Liver (tissue), 9 donors: Measurements from ENCODE around the gene CD19. TPM values are rescaled to one million over a fixed set of nuclear protein-coding genes. Genes with fewer than 3 reads are reported as not detected.

Source experiments
- DNase-seq: peaks from one replicate; pipeline ENCODE4 v3.0.0-alpha.2; 2017; ENCODE audit warnings: low spot score
- H3K27ac ChIP-seq, 2 donors: one replicate each; pipeline ENCODE4 v1.7.0; 2013; ENCODE audit warnings: inconsistent platforms in 2 of 2, low read length in 2 of 2, control low read depth in 1 of 2, low read depth in 1 of 2, mild to moderate bottlenecking in 1 of 2
- H3K27me3 ChIP-seq, 4 donors: one replicate each; pipeline versions ENCODE4 v1.6.1 to v1.7.0; 2013; ENCODE audit warnings: low read length in 3 of 4, inconsistent platforms in 1 of 4, mild to moderate bottlenecking in 1 of 4, moderate library complexity in 1 of 4; ENCODE audit not compliant: control insufficient read depth in 4 of 4, insufficient read depth in 4 of 4
- H3K36me3 ChIP-seq, 4 donors: one replicate each; pipeline versions ENCODE4 v1.6.1 to v1.7.0; 2013; ENCODE audit warnings: low read length in 3 of 4, mild to moderate bottlenecking in 3 of 4, low read depth in 1 of 4, moderate library complexity in 1 of 4; ENCODE audit not compliant: control insufficient read depth in 4 of 4, insufficient read depth in 3 of 4
- H3K4me1 ChIP-seq, 4 donors: one replicate each; pipeline versions ENCODE4 v1.6.1 to v1.7.0; 2013; ENCODE audit warnings: low read length in 3 of 4, mild to moderate bottlenecking in 3 of 4, moderate library complexity in 1 of 4; ENCODE audit not compliant: control insufficient read depth in 4 of 4, insufficient read depth in 4 of 4
- H3K4me3 ChIP-seq, 3 donors: one replicate each; pipeline versions ENCODE4 v1.6.1 to v1.7.0; 2013; ENCODE audit warnings: low read length in 3 of 3, control low read depth in 1 of 3, low read depth in 1 of 3, mild to moderate bottlenecking in 1 of 3
- H3K9ac ChIP-seq, 2 donors: one replicate each; pipeline ENCODE4 v1.7.0; 2013; ENCODE audit warnings: low read length in 2 of 2, mild to moderate bottlenecking in 2 of 2, moderate library complexity in 2 of 2, control low read depth in 1 of 2, low read depth in 1 of 2
- H3K9me3 ChIP-seq, 4 donors: one replicate each; pipeline versions ENCODE4 v1.6.1 to v1.7.0; 2013; ENCODE audit warnings: low read length in 3 of 4; ENCODE audit not compliant: control insufficient read depth in 4 of 4
- CTCF ChIP-seq: fragments of 150-350 bp; IDR thresholded peaks from 2 replicates; pipeline ENCODE4 v1.5.1; 2017; ENCODE audit warnings: improper control_type of control experiment, low read depth, low read length; ENCODE audit not compliant: missing input control
- EGR1 ChIP-seq, 2 donors: IDR thresholded peaks; 2 replicates each; pipeline ENCODE4 v1.6.1; 2016 to 2018; ENCODE audit warnings: antibody characterized with exemption in 2 of 2, low read depth in 2 of 2
- FOXA1 ChIP-seq: IDR thresholded peaks from 2 replicates; pipeline ENCODE4 v1.6.1; 2016; ENCODE audit warnings: antibody characterized with exemption
- FOXA2 ChIP-seq: IDR thresholded peaks from 2 replicates; pipeline ENCODE4 v1.6.1; 2016; ENCODE audit warnings: antibody characterized with exemption
- GABPA ChIP-seq, 2 donors: IDR thresholded peaks in 1 of 2; conservative IDR thresholded peaks in 1 of 2; 2 replicates each; pipeline ENCODE4 v1.6.1; 2016; ENCODE audit warnings: antibody characterized with exemption in 2 of 2, mild to moderate bottlenecking in 1 of 2, moderate library complexity in 1 of 2
- HNF4A ChIP-seq, 2 donors: conservative IDR thresholded peaks; 2 replicates each; pipeline ENCODE4 v1.6.1; 2016; ENCODE audit warnings: antibody characterized with exemption in 2 of 2, mild to moderate bottlenecking in 2 of 2
- HNF4G ChIP-seq: IDR thresholded peaks from 2 replicates; pipeline ENCODE4 v1.6.1; 2016; ENCODE audit warnings: antibody characterized with exemption
- JUND ChIP-seq, 2 donors: IDR thresholded peaks; 2 replicates each; pipeline ENCODE4 v1.6.1; 2016; ENCODE audit warnings: antibody characterized with exemption in 2 of 2
- NR2F2 ChIP-seq: IDR thresholded peaks from 2 replicates; pipeline ENCODE4 v1.6.1; 2016; ENCODE audit warnings: antibody characterized with exemption
- RAD21 ChIP-seq, 2 donors: IDR thresholded peaks; 2 replicates each; pipeline ENCODE4 v1.6.1; 2016; ENCODE audit warnings: antibody characterized with exemption in 2 of 2, mild to moderate bottlenecking in 2 of 2
- RXRA ChIP-seq, 2 donors: IDR thresholded peaks; 2 replicates each; pipeline ENCODE4 v1.6.1; 2017 to 2018; ENCODE audit warnings: antibody characterized with exemption in 2 of 2, mild to moderate bottlenecking in 1 of 2
- SP1 ChIP-seq: IDR thresholded peaks from 2 replicates; pipeline ENCODE4 v1.6.1; 2018; ENCODE audit warnings: antibody characterized with exemption, mild to moderate bottlenecking
- TAF1 ChIP-seq: conservative IDR thresholded peaks from 2 replicates; pipeline ENCODE4 v1.6.1; 2016; ENCODE audit warnings: antibody characterized with exemption, mild to moderate bottlenecking
- YY1 ChIP-seq: IDR thresholded peaks from 2 replicates; pipeline ENCODE4 v1.6.1; 2016; ENCODE audit warnings: antibody characterized with exemption, mild to moderate bottlenecking
- WGBS: extraction: QIAGEN DNeasy Blood & Tissue Kit; methylation state at CpG from one replicate; pipeline ENCODE4 v1.1.7; 2013; 5-methylcytosine and 5-hydroxymethylcytosine counted together
- polyA plus RNA-seq, 2 donors: library from polyadenylated mRNA; stranded (reverse) in 1 of 2; unstranded in 1 of 2; fragments of 200-250 nt in 1 of 2; fragments of >200 nt in 1 of 2; fragmentation: Nextera tagmentation in 1 of 2; extraction: Ambion mirVana in 1 of 2; gene quantifications; one replicate each; pipeline versions ENCODE4 v1.2.1 to v1.2.3, GENCODE V29; 2013 to 2015
- total RNA-seq, 2 donors: library from RNA; depleted of rRNA; stranded (reverse); fragments of >200 nt; gene quantifications; one replicate each; pipeline ENCODE4 v1.2.3, GENCODE V29; 2014
- TF ChIP-seq, protein P1 (sequence below): IDR thresholded peaks from 2 replicates; pipeline ENCODE4 v1.6.1; 2016; ENCODE audit warnings: antibody characterized with exemption
- TF ChIP-seq, protein P2 (sequence below): IDR thresholded peaks from 2 replicates; pipeline ENCODE4 v1.6.1; 2016; ENCODE audit warnings: antibody characterized with exemption, mild to moderate bottlenecking
- TF ChIP-seq, protein P3 (sequence below): IDR thresholded peaks from 2 replicates; pipeline ENCODE4 v1.6.1; 2016; ENCODE audit warnings: antibody characterized with exemption
- TF ChIP-seq, protein P4 (sequence below): IDR thresholded peaks from 2 replicates; pipeline ENCODE4 v1.6.1; 2016; ENCODE audit warnings: antibody characterized with exemption
- donor health status: healthy.
- donor health status: healthy.
- donor health status: healthy.
- donor health status: healthy.
- donor health status: healthy.

The CD19 gene
- total and polyA plus RNA-seq, 4 donors = 0.08 to 1.2 (median 0.49) TPM

- Histone ChIP-seq H3K27me3 (no peaks in the 10 kb centered on the region), H3K4me1 (peaks cover 0 to 1% (median 0%) of the 10 kb centered on the region in 4 donors), H3K27ac (no peak overlapping the region), H3K36me3 (peaks cover 11 to 59% (median 36%) of the 10 kb centered on the region in 4 donors), H3K9me3 (no peaks in the 10 kb centered on the region), H3K9ac (no peak overlapping the region), H3K4me3 (no peak overlapping the region)
- TF ChIP-seq FOXA1 = no peak
- WGBS = 95% methylated on average over 9 of the region's 9 CpGs
- no peak for DNase-seq
Measured at GRCh38 chr16:28958216-28958615, 26.4 kb downstream of the CD19 start.

DNA sequence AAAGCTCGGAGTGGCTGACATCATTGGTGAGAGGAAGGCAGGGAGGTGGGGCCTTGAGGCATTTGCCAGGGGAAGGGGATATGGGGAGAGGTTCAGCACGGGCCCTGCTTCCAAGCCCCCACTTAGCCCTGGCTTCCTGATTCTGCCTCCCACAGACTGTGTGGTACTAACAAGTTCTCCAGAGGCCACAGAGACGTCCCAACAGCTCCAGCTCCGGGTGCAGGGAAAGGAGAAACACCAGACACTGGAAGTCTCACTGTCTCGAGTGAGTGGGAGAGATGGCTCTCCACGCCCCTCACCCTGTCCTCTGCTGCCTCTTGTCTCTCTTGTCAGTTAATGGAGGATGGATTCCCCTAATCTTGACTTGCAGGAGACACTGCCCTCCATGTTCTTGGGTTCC is 27.1 kb downstream of the CD19 start:
- H3K4me3 ChIP-seq = no peak overlapping the region

GRCh38 chr16:28964072-28964471 is 32.3 kb downstream of the CD19 start:
- 96% methylated on average over 3 of the region's 3 CpGs for WGBS
- TF ChIP-seq, protein P1, sequence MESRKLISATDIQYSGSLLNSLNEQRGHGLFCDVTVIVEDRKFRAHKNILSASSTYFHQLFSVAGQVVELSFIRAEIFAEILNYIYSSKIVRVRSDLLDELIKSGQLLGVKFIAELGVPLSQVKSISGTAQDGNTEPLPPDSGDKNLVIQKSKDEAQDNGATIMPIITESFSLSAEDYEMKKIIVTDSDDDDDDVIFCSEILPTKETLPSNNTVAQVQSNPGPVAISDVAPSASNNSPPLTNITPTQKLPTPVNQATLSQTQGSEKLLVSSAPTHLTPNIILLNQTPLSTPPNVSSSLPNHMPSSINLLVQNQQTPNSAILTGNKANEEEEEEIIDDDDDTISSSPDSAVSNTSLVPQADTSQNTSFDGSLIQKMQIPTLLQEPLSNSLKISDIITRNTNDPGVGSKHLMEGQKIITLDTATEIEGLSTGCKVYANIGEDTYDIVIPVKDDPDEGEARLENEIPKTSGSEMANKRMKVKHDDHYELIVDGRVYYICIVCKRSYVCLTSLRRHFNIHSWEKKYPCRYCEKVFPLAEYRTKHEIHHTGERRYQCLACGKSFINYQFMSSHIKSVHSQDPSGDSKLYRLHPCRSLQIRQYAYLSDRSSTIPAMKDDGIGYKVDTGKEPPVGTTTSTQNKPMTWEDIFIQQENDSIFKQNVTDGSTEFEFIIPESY = no peak
- TF ChIP-seq SP1 (no peak), FOXA2 (no peak), YY1 (no peak), HNF4A (conservative IDR thresholded peaks at IDR 0.05) (no peak), RAD21 (IDR thresholded peaks at IDR 0.05) (no peak), EGR1 (IDR thresholded peaks at IDR 0.05; ENCODE audit: low read depth in 2 of 2) (no peak), JUND (IDR thresholded peaks at IDR 0.05) (no peak), NR2F2 (no peak), HNF4G (no peak), RXRA (IDR thresholded peaks at IDR 0.05) (no peak), GABPA (IDR thresholded peaks at IDR 0.05 in 1 of 2, conservative IDR thresholded peaks at IDR 0.05 in 1 of 2) (no peak), FOXA1 (no peak), TAF1 (no peak), CTCF (no peak)
- TF ChIP-seq, protein P2, sequence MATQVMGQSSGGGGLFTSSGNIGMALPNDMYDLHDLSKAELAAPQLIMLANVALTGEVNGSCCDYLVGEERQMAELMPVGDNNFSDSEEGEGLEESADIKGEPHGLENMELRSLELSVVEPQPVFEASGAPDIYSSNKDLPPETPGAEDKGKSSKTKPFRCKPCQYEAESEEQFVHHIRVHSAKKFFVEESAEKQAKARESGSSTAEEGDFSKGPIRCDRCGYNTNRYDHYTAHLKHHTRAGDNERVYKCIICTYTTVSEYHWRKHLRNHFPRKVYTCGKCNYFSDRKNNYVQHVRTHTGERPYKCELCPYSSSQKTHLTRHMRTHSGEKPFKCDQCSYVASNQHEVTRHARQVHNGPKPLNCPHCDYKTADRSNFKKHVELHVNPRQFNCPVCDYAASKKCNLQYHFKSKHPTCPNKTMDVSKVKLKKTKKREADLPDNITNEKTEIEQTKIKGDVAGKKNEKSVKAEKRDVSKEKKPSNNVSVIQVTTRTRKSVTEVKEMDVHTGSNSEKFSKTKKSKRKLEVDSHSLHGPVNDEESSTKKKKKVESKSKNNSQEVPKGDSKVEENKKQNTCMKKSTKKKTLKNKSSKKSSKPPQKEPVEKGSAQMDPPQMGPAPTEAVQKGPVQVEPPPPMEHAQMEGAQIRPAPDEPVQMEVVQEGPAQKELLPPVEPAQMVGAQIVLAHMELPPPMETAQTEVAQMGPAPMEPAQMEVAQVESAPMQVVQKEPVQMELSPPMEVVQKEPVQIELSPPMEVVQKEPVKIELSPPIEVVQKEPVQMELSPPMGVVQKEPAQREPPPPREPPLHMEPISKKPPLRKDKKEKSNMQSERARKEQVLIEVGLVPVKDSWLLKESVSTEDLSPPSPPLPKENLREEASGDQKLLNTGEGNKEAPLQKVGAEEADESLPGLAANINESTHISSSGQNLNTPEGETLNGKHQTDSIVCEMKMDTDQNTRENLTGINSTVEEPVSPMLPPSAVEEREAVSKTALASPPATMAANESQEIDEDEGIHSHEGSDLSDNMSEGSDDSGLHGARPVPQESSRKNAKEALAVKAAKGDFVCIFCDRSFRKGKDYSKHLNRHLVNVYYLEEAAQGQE = no peak
- TF ChIP-seq, protein P3, sequence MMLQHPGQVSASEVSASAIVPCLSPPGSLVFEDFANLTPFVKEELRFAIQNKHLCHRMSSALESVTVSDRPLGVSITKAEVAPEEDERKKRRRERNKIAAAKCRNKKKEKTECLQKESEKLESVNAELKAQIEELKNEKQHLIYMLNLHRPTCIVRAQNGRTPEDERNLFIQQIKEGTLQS = no peak
- TF ChIP-seq, protein P4, sequence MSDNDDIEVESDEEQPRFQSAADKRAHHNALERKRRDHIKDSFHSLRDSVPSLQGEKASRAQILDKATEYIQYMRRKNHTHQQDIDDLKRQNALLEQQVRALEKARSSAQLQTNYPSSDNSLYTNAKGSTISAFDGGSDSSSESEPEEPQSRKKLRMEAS = no peak
- H3K36me3 ChIP-seq = peaks cover 10 to 44% (median 27%) of the 10 kb centered on the region in 4 donors
- H3K4me3 ChIP-seq = no peak overlapping the region
- H3K4me1 ChIP-seq = no peaks in the 10 kb centered on the region
- no peak overlapping the region for H3K9ac ChIP-seq
- no peaks in the 10 kb centered on the region for H3K27me3 ChIP-seq
- no peaks in the 10 kb centered on the region for H3K9me3 ChIP-seq
- H3K27ac ChIP-seq = no peak overlapping the region
- no peak for DNase-seq

More for the DNA sequence above, 27.1 kb downstream of the CD19 start:
- no peaks in the 10 kb centered on the region for H3K27me3 ChIP-seq
- no peak overlapping the region for H3K9ac ChIP-seq
- peaks cover 15 to 59% (median 37%) of the 10 kb centered on the region in 4 donors for H3K36me3 ChIP-seq
- TF ChIP-seq FOXA1 (no peak), GABPA (IDR thresholded peaks at IDR 0.05 in 1 of 2, conservative IDR thresholded peaks at IDR 0.05 in 1 of 2) (no peak), HNF4A (conservative IDR thresholded peaks at IDR 0.05) (no peak), RXRA (IDR thresholded peaks at IDR 0.05) (no peak), HNF4G (no peak), SP1 (no peak), JUND (IDR thresholded peaks at IDR 0.05) (no peak)
- TF ChIP-seq, protein P3 = no peak
- no peaks in the 10 kb centered on the region for H3K9me3 ChIP-seq
- no peaks in the 10 kb centered on the region for H3K4me1 ChIP-seq
- DNase-seq = no peak
- WGBS = 95% methylated on average over 6 of the region's 6 CpGs
- H3K27ac ChIP-seq = no peak overlapping the region
